ENCODE results near the gene TP53BP1. TPM values are rescaled to one million over a fixed set of nuclear protein-coding genes. Genes with fewer than 3 reads are reported as not detected.

TP53BP1 gene
- total RNA-seq, 2 experiments from 2014 or later, result 23.3 to 25.8 TPM

- Mint-ChIP-seq H3K27me3 (no peaks in the 10 kb centered on the region), H3K4me1 (peaks cover 50% of the 10 kb centered on the region), H3K4me3 (peak within 1 kb of the TSS; percentile 88), H3K9me3 (ENCODE audit: low read depth) (peaks cover 14% of the 10 kb centered on the region), H3K36me3 (peaks cover 48% of the 10 kb centered on the region), H3K27ac (peak within 1 kb of the TSS; percentile 84)
- DNase-seq (peak; percentile 88), ATAC-seq (peak; percentile 91)
- CTCF ChIA-PET, result interaction anchor here (0.6 to 3.1 kb wide), 11 partner anchors 9 to 406 kb away, joined by 3 to 8 read pairs (median 4); partner anchors contain the start of gene ELL3
These were observed 121.7 kb downstream of the TP53BP1 start, which contains the start of the genes TUBGCP4 and ZSCAN29 for GRCh38 chr15:43370975-43371974. Gene TUBGCP4 (plus strand): TSS chr15:43371101. CDS start chr15:43371355, 254 bp downstream. Gene ZSCAN29 (minus strand): TSS chr15:43371043. CDS start chr15:43369913, 1,130 bp downstream.

DNA sequence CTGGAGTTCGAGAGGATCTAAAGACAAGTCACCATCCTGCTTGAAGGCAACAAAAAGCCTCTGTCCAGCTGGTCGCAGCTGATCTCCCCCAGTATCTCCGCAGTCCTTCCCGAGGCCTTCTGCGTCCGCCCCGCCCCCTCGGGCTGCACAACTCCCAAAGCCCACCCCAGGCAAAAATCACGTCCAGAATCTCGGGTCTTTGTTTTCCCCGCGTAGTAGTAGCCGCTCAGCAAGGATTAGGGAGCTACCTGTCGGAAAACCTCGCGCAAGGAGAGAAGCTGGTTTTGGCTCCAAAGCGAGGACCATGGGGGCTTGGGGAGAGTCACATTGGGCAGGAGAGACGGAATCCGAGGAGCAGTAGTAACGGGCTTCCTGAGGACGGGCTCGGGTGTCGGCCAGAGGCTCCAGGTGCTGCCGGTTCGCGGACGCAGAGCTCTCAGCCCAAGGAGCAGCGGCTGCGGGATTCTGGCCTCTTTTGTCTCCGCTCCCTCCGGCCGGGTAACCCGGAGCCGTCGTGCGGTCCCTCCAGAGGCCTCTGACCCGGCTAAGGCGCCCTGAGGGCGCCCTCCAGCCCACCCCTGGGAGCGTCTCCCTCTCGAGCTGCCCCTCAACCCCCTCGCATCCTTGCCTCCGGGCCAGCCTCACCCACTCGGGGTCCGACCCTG lies 122.5 kb downstream of the TP53BP1 start:
- peak; percentile 58 for ATAC-seq

DNA sequence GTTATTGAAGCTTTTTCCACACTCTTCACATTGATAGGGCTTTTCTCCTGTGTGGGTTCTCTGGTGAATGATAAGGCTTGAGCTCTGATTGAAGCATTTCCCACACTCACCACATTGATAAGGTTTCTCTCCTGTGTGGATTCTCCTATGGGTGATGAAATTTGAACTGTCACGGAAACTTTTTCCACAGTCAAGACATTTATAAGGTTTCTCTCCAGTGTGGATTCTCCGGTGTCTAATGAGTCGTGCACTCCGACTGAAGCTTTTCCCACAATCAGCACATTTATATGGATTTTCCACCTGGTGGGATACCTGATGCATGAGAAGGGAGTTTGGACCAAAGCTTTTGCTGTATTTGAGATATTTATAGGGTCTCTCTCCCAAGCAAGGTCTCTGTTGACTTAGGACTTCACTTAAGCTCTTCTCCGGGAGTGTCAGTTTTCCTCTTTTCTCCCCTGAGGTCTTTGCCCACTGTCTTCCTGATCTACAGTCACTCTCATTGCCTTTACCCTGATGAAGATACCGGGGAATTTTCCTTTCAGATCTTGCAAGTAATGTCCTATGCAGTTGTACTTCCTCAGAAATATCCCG lies 131.5 kb downstream of the TP53BP1 start:
- H3K27ac Mint-ChIP-seq, result no peak overlapping the region
- H3K4me3 Mint-ChIP-seq, result no peak overlapping the region
- peaks cover 84% of the 10 kb centered on the region for H3K36me3 Mint-ChIP-seq
- CTCF ChIA-PET, result interaction anchor here (1.6 to 2.2 kb wide), 2 partner anchors 10 to 15 kb away, joined by 4 to 6 read pairs; no protein-coding TSS in a partner anchor
- H3K4me1 Mint-ChIP-seq, result peaks cover 8% of the 10 kb centered on the region
- peaks cover 40% of the 10 kb centered on the region for H3K9me3 Mint-ChIP-seq (ENCODE audit: low read depth)
- DNase-seq (no peak), ATAC-seq (no peak)
- no peaks in the 10 kb centered on the region for H3K27me3 Mint-ChIP-seq

More for the DNA sequence above, 122.5 kb downstream of the TP53BP1 start:
- Mint-ChIP-seq H3K27me3 (no peaks in the 10 kb centered on the region), H3K4me1 (peaks cover 50% of the 10 kb centered on the region), H3K4me3 (peak overlapping the region; percentile 88), H3K9me3 (ENCODE audit: low read depth) (peaks cover 14% of the 10 kb centered on the region), H3K27ac (peak overlapping the region; percentile 58), H3K36me3 (peaks cover 52% of the 10 kb centered on the region)
- no peak for DNase-seq
- CTCF ChIA-PET, result interaction anchor here (0.6 to 3.1 kb wide), 8 partner anchors 10 to 379 kb away, joined by 3 to 8 read pairs (median 4); no protein-coding TSS in a partner anchor

- no peak for ATAC-seq
- Mint-ChIP-seq H3K4me1 (peaks cover 8% of the 10 kb centered on the region), H3K27ac (no peak overlapping the region), H3K27me3 (no peaks in the 10 kb centered on the region), H3K4me3 (no peak overlapping the region), H3K36me3 (peaks cover 84% of the 10 kb centered on the region), H3K9me3 (ENCODE audit: low read depth) (peaks cover 40% of the 10 kb centered on the region)
- CTCF ChIA-PET, result interaction anchor here (1.0 to 2.2 kb wide), 3 partner anchors 10 to 15 kb away, joined by 3 to 6 read pairs (median 4); partner anchors contain the start of genes TUBGCP4 and ZSCAN29
- DNase-seq, result no peak
These were observed 132.1 kb downstream of the TP53BP1 start for GRCh38 chr15:43360821-43361220.

Other genes with a start within 250 kb of the TP53BP1 start
- gene TGM5, start 226.2 kb downstream of the TP53BP1 start, total RNA-seq, result 1 to 10 TPM in 1 of 2 experiments, under 1 TPM in 1; 0.91 to 1.1 TPM
- gene TGM7, start 190.9 kb downstream of the TP53BP1 start, total RNA-seq, result not detected
- gene LCMT2, start 162.6 kb downstream of the TP53BP1 start, total RNA-seq, result 10 to 100 TPM in 1 of 2 experiments, 1 to 10 TPM in 1; 9.6 to 12.3 TPM
- 10 to 100 TPM; 31.2 to 34.7 TPM for gene ZSCAN29, start 122.1 kb downstream of the TP53BP1 start, total RNA-seq
- gene TUBGCP4, start 122.1 kb downstream of the TP53BP1 start, total RNA-seq, result 10 to 100 TPM; 38.9 to 49.9 TPM
- 1 to 10 TPM; 3.0 to 7.8 TPM for gene MAP1A, start 24.5 kb upstream of the TP53BP1 start, total RNA-seq
- gene PPIP5K1, start 97.1 kb upstream of the TP53BP1 start, total RNA-seq, result 10 to 100 TPM; 33.5 to 34.2 TPM
- under 1 TPM in 1 of 2 experiments, not detected in 1; 0.40 TPM for gene CKMT1B, start 100.9 kb upstream of the TP53BP1 start, total RNA-seq
- gene STRC, start 125.6 kb upstream of the TP53BP1 start, total RNA-seq, result 1 to 10 TPM in 1 of 2 experiments, under 1 TPM in 1; 0.70 to 1.1 TPM
- 1 to 10 TPM in 1 of 2 experiments, under 1 TPM in 1; 0.94 to 1.3 TPM for gene CATSPER2, start 155.7 kb upstream of the TP53BP1 start, total RNA-seq
- gene CKMT1A, start 200.7 kb upstream of the TP53BP1 start, total RNA-seq, result not detected